OCI-LY3 (cell line): ENCODE results near the gene ANO10.
"Not testable (repeated sequence)": the region's sequence is repeated elsewhere in the genome, so short reads cannot be mapped to it uniquely, and the experiment has no call there.

Source experiments
- H2AFZ ChIP-seq: fragments of 200-600, 300-600 bp; shearing (Covaris generic); 2 replicates; pipeline ENCODE4 v1.6.0; 2014; ENCODE audit warnings: antibody characterized with exemption, low read depth, low read length
- H3K27ac ChIP-seq: fragments of 200-600, 300-600 bp; sonication (generic); 2 replicates; pipeline ENCODE4 v1.5.1; 2014; ENCODE audit warnings: mild to moderate bottlenecking, low read length, moderate library complexity, mixed read lengths
- H3K27me3 ChIP-seq: fragments of 200-600, 300-600 bp; sonication (generic); 2 replicates; pipeline ENCODE4 v1.6.1; 2014; ENCODE audit warnings: low read depth, low read length, mixed read lengths
- H3K36me3 ChIP-seq: fragments of 200-600, 300-600 bp; sonication (generic); replicated peaks from 2 replicates; pipeline ENCODE3; 2014; ENCODE audit warnings: low read depth, low read length, mixed read lengths
- H3K4me1 ChIP-seq: fragments of 300-600, 200-600 bp; sonication (generic); 2 replicates; pipeline ENCODE4 v1.6.1; 2014; ENCODE audit warnings: low read length, mixed read lengths
- H3K4me2 ChIP-seq: fragments of 200-600, 300-600 bp; sonication (generic); 2 replicates; pipeline ENCODE4 v1.6.1; 2014; ENCODE audit warnings: low read length, mixed read lengths
- H3K4me3 ChIP-seq: fragments of 300-600, 200-600 bp; sonication (generic); 2 replicates; pipeline ENCODE4 v1.5.1; 2014; ENCODE audit warnings: antibody characterized with exemption, mild to moderate bottlenecking, low read length, moderate library complexity
- H3K79me2 ChIP-seq: fragments of 300-600, 200-600 bp; shearing (Covaris generic); 2 replicates; pipeline ENCODE4 v1.6.1; 2014; ENCODE audit warnings: mild to moderate bottlenecking, low read length, mixed read lengths
- H3K9ac ChIP-seq: fragments of 300-600, 200-600 bp; shearing (Covaris generic); 2 replicates; pipeline ENCODE4 v1.6.0; 2014; ENCODE audit warnings: mild to moderate bottlenecking, low read length, moderate library complexity
- H3K9me3 ChIP-seq: fragments of 200-600, 300-600 bp; shearing (Covaris generic); 2 replicates; pipeline ENCODE4 v1.6.1; 2014; ENCODE audit warnings: low read length, mixed read lengths; ENCODE audit not compliant: insufficient read depth
- H4K20me1 ChIP-seq: fragments of 200-600, 300-600 bp; sonication (generic); 2 replicates; pipeline ENCODE4 v1.6.1; 2016; ENCODE audit warnings: low read length, mixed read lengths; ENCODE audit not compliant: insufficient read depth
- CTCF ChIP-seq: fragments of 200-600, 300-600 bp; sonication (generic); IDR thresholded peaks from 2 replicates; pipeline ENCODE4 v1.5.1; 2014; ENCODE audit warnings: antibody characterized with exemption, low read length, low read depth
- EZH2phosphoT487 ChIP-seq: fragments of 200-600 bp; shearing (Covaris generic); IDR thresholded peaks from 2 replicates; pipeline ENCODE4 v1.6.1; 2018; ENCODE audit warnings: antibody characterized with exemption, mixed run types, low read depth

ANO10 gene

DNA sequence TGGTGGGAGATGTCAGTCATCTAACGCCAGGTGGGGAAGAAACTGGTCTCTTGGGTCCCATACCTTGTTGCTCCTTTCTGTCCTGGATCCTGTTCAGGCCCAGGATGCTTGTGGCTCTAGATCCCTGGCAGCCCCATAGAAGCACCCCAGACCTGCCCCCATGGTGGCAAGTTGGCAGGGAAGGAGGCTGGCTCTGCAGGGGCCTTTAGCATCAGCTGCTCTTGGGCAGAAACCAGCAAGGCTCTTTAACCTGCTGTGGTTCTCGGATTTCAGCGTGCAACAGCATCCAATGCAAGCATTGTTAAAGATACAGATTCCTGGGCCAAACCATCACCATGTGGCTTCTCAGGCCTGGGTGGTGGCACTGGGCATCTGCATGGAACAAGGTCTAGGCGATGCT lies 259.6 kb downstream of the ANO10 start:
- Histone ChIP-seq H3K27me3 (no peaks in the 10 kb centered on the region), H3K4me2 (no peak overlapping the region), H3K4me3 (no peak overlapping the region), H2AFZ (no peak overlapping the region), H3K9me3 (no peaks in the 10 kb centered on the region), H3K79me2 (no peaks in the 10 kb centered on the region), H3K36me3 (peaks cover 4% of the 10 kb centered on the region), H4K20me1 (no peaks in the 10 kb centered on the region), H3K9ac (no peak overlapping the region), H3K27ac (no peak overlapping the region), H3K4me1 (no peaks in the 10 kb centered on the region)
- TF ChIP-seq EZH2phosphoT487 (no peak), CTCF (no peak)

GRCh38 chr3:43361077-43361476 lies 260.7 kb downstream of the ANO10 start:
- TF ChIP-seq EZH2phosphoT487: no peak
- TF ChIP-seq CTCF: no peak
- no peak overlapping the region for H3K4me2 ChIP-seq

DNA sequence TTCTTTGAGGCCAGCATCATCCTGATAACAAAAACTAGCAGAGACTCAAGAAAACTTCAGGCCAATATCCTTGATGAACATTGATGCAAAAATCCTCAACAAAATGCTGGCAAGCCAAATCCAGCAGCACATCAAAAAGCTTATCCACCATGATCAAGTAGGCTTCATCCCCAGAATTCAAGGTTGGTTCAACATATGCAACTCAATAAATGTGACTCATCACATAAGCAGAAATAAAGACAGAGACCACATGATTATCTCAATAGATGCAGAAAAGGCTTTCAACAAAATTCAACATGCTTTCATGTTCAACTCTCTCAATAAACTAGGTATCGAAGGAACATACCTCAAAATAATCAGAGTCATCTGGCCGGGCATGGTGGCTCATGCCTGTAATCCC lies 265.8 kb downstream of the ANO10 start:
- H3K27me3 ChIP-seq, H3K79me2 ChIP-seq, H3K4me3 ChIP-seq, H2AFZ ChIP-seq, H3K4me2 ChIP-seq, H3K27ac ChIP-seq, H3K9me3 ChIP-seq, H3K4me1 ChIP-seq, H3K9ac ChIP-seq, H4K20me1 ChIP-seq: not testable (repeated sequence)
- H3K36me3 ChIP-seq: peaks cover 33% of the 10 kb centered on the region

More at GRCh38 chr3:43361077-43361476, 260.7 kb downstream of the ANO10 start:
- Histone ChIP-seq H3K9me3 (no peaks in the 10 kb centered on the region), H2AFZ (no peak overlapping the region), H3K36me3 (peaks cover 4% of the 10 kb centered on the region), H4K20me1 (no peaks in the 10 kb centered on the region), H3K4me1 (no peaks in the 10 kb centered on the region), H3K79me2 (no peaks in the 10 kb centered on the region), H3K4me3 (no peak overlapping the region), H3K27me3 (no peaks in the 10 kb centered on the region), H3K27ac (no peak overlapping the region), H3K9ac (no peak overlapping the region)

GRCh38 chr3:43353923-43354670 lies 267.7 kb downstream of the ANO10 start:
- peaks cover 48% of the 10 kb centered on the region for H3K36me3 ChIP-seq
- H3K4me1 ChIP-seq: no peaks in the 10 kb centered on the region
- no peak overlapping the region for H3K9ac ChIP-seq
- H3K27ac ChIP-seq: no peak overlapping the region
- no peaks in the 10 kb centered on the region for H3K27me3 ChIP-seq
- no peaks in the 10 kb centered on the region for H4K20me1 ChIP-seq
- H3K79me2 ChIP-seq: no peaks in the 10 kb centered on the region
- TF ChIP-seq CTCF (no peak), EZH2phosphoT487 (no peak)
- peaks cover 6% of the 10 kb centered on the region; the same call in 1 of the 2 replicates for H3K9me3 ChIP-seq
- no peak overlapping the region for H3K4me3 ChIP-seq
- H3K4me2 ChIP-seq: no peak overlapping the region
- H2AFZ ChIP-seq: no peak overlapping the region
